ENCODE data around the gene DYSF. TPM values are rescaled to one million over a fixed set of nuclear protein-coding genes. Genes with fewer than 3 reads are reported as not detected.

The DYSF gene
- total and polyA plus RNA-seq, 5 donors = 36.7 to 49.4 (median 42.1) TPM

DNA sequence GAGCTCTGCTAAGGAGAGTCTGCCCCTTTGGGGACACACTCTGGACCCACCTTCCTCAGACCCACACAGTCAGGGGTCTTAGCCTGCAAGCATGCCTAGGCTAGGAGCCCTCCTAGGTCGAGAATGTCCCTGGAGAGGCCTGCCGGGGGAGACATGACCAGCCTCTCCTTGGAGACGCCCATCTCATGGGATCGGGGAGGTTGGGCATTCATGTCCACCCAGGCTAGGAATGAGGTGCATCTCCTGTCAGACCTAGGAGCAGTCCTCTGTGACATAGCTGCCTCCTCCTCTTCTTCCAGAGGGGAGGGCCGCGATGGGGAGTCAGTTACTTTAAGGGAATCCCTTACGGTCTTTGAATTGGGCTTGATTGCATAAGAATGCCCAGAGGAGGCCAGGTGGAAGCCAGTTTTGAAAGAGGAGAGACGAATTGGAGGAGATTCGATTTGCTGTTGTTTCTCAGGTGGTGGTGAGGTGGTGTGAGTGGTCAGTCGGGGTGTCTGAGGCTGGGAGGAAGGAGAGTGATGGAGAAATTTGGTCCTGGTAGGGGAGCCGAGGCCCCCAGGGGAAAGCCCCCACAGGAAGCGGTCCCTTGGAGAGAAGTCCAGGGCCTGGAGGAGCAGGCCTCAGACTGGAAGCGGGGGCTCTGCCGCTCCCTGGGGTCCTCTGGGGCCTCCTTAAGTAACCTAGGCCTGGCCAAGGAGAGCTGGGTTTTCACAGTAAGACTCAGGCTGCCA is 241.3 kb downstream of the DYSF start:
- Histone ChIP-seq H3K4me3 (ENCODE audit: low read length) (no peak overlapping the region), H3K27ac (ENCODE audit: low read length) (no peak overlapping the region), H3K9me3 (ENCODE audit: control insufficient read depth, low read length) (no peaks in the 10 kb centered on the region), H3K4me1 (ENCODE audit: control insufficient read depth, insufficient read depth, low read length) (peaks cover 9% of the 10 kb centered on the region), H3K27me3 (ENCODE audit: control insufficient read depth, insufficient read depth) (no peaks in the 10 kb centered on the region)
- 92% methylated on average over 14 of the region's 14 CpGs for WGBS
- DNase-seq (peak in 1 of 3 donors; percentile 20), ATAC-seq (no peak)
- intact Hi-C loops (cut with DNase I) = no loop called here

DNA sequence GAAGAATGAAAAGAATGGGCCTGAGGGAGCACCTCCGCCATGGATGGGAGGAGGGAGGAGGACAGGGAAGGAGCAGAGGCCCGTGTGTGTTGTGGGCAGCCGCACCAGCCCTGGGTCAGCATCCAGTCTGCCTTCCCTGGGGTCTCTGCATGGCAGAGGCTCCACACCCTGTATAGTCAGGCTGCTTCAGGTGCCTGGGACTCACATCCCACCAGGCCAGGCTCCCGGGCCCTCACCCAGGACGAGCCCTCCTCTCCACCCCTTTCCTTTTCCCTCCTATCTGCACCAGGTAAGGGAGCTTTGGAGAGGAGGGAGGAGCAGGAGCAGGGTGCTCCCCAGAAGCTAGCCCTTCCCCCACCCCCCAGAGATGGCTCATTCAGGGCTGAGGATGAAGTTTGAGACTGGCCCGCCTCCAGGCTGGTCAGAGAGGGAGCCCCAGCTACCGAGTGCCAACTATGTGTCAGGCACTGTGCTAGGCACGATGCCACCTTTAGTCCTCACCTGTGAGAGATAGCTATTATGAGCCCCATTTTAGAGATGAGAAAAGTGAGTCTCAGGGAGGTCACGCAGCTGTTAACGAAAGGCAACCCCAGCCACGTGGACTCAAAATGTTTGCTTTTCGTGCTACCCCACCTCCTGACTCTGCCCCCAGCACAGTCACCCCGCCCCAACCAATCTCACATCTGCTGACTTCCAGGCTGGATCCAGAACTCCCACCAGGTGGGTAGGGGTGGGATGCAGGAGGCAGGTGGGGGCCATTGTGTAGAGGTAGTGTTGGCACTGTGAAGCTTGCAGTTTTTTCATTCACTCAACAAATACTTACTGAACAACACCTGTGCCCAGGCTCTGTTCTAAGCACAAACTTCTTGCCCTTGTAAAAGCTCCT is 242.1 kb downstream of the DYSF start:
- H3K27ac ChIP-seq (ENCODE audit: low read length) = no peak overlapping the region
- peaks cover 17% of the 10 kb centered on the region for H3K4me1 ChIP-seq (ENCODE audit: control insufficient read depth, insufficient read depth, low read length)
- intact Hi-C loops (cut with DNase I) = no loop called here
- H3K27me3 ChIP-seq (ENCODE audit: control insufficient read depth, insufficient read depth) = no peaks in the 10 kb centered on the region
- H3K4me3 ChIP-seq (ENCODE audit: low read length) = no peak overlapping the region
- 88% methylated on average over 13 of the region's 13 CpGs for WGBS
- DNase-seq (peak in 1 of 3 donors; percentile 40), ATAC-seq (no peak)
- H3K9me3 ChIP-seq (ENCODE audit: control insufficient read depth, low read length) = no peaks in the 10 kb centered on the region

GRCh38 chr2:71696381-71696780 is 243.0 kb downstream of the DYSF start:
- WGBS = 23% methylated on average over 8 of the region's 8 CpGs
- intact Hi-C loops (cut with DNase I) = no loop called here
- H3K4me1 ChIP-seq (ENCODE audit: control insufficient read depth, insufficient read depth, low read length) = peaks cover 24% of the 10 kb centered on the region
- H3K9me3 ChIP-seq (ENCODE audit: control insufficient read depth, low read length) = no peaks in the 10 kb centered on the region
- ATAC-seq (no peak), DNase-seq (peak in 2 of 3 donors; percentile 52 to 71)
- H3K4me3 ChIP-seq (ENCODE audit: low read length) = no peak overlapping the region
- H3K27me3 ChIP-seq (ENCODE audit: control insufficient read depth, insufficient read depth) = no peaks in the 10 kb centered on the region
- H3K27ac ChIP-seq (ENCODE audit: low read length) = no peak overlapping the region

DNA sequence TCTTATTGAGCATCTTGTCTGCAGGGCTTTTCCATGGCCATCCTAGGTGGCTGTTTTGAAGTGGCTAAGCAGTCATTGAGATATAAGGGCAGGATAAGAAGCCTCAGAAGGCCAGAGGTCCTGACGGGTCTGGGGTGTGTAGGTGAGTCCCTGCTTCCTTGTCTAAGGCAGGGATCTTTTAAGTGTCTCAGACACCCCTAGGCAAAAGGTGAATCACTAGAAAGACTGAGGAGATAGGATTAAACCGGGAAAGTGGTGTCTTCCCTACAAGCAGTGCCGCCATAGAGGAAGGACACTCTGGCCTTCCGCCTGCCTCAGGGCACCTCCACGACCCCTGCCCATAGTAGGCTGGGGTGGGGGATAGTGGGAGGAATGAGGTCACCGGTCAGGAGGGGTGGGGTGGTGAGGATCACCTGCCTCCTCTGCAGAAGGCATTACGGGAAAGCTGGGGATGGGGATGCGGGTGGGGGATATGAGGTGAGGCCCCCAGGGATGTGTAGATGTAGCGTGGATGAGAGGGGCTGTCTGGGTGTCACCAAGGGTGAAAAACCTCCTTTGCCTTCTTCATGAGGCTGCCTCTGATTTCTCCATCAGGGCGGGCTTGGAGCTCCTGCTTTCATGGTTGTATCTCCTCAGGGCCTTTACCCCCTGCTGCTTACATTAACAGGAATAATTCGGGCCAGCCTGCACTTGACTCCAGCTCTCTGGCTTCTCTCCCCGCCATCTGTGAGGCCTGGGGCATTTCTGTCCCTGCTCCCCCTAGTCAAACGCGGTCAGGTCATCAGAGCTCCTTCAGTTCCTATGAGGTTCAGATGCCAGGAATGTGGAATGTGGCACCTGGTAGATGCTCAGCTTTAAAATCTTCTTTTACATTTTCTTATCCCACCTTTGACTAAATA is 244.0 kb downstream of the DYSF start:
- Histone ChIP-seq H3K27ac (ENCODE audit: low read length) (no peak overlapping the region), H3K9me3 (ENCODE audit: control insufficient read depth, low read length) (no peaks in the 10 kb centered on the region), H3K27me3 (ENCODE audit: control insufficient read depth, insufficient read depth) (no peaks in the 10 kb centered on the region), H3K4me3 (ENCODE audit: low read length) (no peak overlapping the region), H3K4me1 (ENCODE audit: control insufficient read depth, insufficient read depth, low read length) (peaks cover 26% of the 10 kb centered on the region)
- intact Hi-C loops (cut with DNase I) = no loop called here
- DNase-seq (peak in 1 of 3 donors; percentile 36), ATAC-seq (no peak)
- 92% methylated on average over 14 of the region's 14 CpGs for WGBS

- Histone ChIP-seq H3K4me1 (ENCODE audit: control insufficient read depth, insufficient read depth, low read length) (peaks cover 30% of the 10 kb centered on the region), H3K27ac (ENCODE audit: low read length) (no peak overlapping the region), H3K4me3 (ENCODE audit: low read length) (no peak overlapping the region), H3K9me3 (ENCODE audit: control insufficient read depth, low read length) (no peaks in the 10 kb centered on the region), H3K27me3 (ENCODE audit: control insufficient read depth, insufficient read depth) (no peaks in the 10 kb centered on the region)
- intact Hi-C loops (cut with DNase I) = no loop called here
- ATAC-seq (no peak), DNase-seq (peak in 1 of 3 donors; percentile 20)
- 93% methylated on average over 6 of the region's 6 CpGs for WGBS
These were observed 246.1 kb downstream of the DYSF start for GRCh38 chr2:71699428-71699827.

- H3K27ac ChIP-seq (ENCODE audit: low read length) = peak overlapping the region; percentile 94
- intact Hi-C loops (cut with DNase I) = no loop called here
These were observed 246.8 kb downstream of the DYSF start for GRCh38 chr2:71700041-71700657.

DNA sequence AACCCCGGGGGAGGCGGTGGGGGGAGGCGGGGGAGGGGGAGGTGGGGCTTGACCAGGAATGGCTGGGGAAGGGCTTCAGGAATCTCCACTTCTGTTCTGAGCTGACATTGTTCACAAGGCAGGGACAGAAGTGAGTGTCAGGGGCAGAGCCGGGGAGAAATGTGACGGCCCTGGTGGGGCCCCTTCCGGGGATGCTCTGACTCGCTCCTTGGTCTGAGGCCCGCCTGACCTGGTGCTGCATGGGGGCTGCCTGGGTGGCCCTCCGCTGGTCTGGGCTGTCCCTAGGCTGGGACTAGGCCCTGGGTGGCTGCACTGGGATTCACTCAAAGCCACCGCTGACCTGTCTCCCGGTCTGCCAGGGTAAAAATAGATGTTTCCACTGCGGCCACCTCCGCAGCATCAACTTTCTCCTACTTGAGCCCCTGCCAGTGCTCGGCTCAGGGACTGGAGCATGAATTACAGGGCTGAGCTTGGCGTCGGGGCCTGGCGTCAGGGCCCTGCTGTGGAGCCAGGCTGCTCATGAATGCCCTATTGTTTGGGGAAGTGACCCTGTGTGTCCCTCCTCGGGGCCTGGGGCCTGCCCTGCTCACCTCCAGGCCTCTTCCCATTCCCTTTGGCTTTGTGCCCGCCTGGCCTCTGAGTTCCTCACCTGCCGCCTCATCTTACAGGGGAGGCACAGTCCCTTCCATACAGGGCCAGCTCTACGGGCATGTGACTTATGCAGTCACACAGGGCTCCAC is 247.5 kb downstream of the DYSF start:
- intact Hi-C loops (cut with DNase I) = no loop called here
- peak; percentile 85 to 87 for ATAC-seq
- peak; percentile 90 to 95 (median 94) for DNase-seq
- Histone ChIP-seq H3K9me3 (ENCODE audit: control insufficient read depth, low read length) (no peaks in the 10 kb centered on the region), H3K4me1 (ENCODE audit: control insufficient read depth, insufficient read depth, low read length) (peaks cover 30% of the 10 kb centered on the region), H3K4me3 (ENCODE audit: low read length) (no peak overlapping the region), H3K27me3 (ENCODE audit: control insufficient read depth, insufficient read depth) (no peaks in the 10 kb centered on the region), H3K27ac (ENCODE audit: low read length) (peak overlapping the region; percentile 94)
- 39% methylated on average over 21 of the region's 21 CpGs for WGBS

More at GRCh38 chr2:71700041-71700657, 246.8 kb downstream of the DYSF start:
- ATAC-seq (peak in 1 of 2 donors; percentile 0), DNase-seq (peak in 2 of 3 donors; percentile 44 to 46)
- no peak overlapping the region for H3K4me3 ChIP-seq (ENCODE audit: low read length)
- WGBS = 74% methylated on average over 11 of the region's 11 CpGs
- H3K9me3 ChIP-seq (ENCODE audit: control insufficient read depth, low read length) = no peaks in the 10 kb centered on the region
- peaks cover 30% of the 10 kb centered on the region for H3K4me1 ChIP-seq (ENCODE audit: control insufficient read depth, insufficient read depth, low read length)
- no peaks in the 10 kb centered on the region for H3K27me3 ChIP-seq (ENCODE audit: control insufficient read depth, insufficient read depth)

- Histone ChIP-seq H3K4me1 (ENCODE audit: control insufficient read depth, insufficient read depth, low read length) (peaks cover 32% of the 10 kb centered on the region), H3K9me3 (ENCODE audit: control insufficient read depth, low read length) (no peaks in the 10 kb centered on the region), H3K27ac (ENCODE audit: low read length) (no peak overlapping the region), H3K4me3 (ENCODE audit: low read length) (no peak overlapping the region), H3K27me3 (ENCODE audit: control insufficient read depth, insufficient read depth) (no peaks in the 10 kb centered on the region)
- WGBS = 85% methylated on average over 15 of the region's 15 CpGs
- peak in 2 of 3 donors; percentile 35 to 57 for DNase-seq
- no peak for ATAC-seq
- intact Hi-C loops (cut with DNase I) = no loop called here
These were observed 249.0 kb downstream of the DYSF start for GRCh38 chr2:71702071-71702970.

All from right cardiac atrium (tissue), 5 donors.